ENCODE results near the gene CERS6. TPM values are rescaled to one million over a fixed set of nuclear protein-coding genes. Genes with fewer than 3 reads are reported as not detected.
"Not testable (repeated sequence)": the region's sequence is repeated elsewhere in the genome, so short reads cannot be mapped to it uniquely, and the experiment has no call there.

CERS6 gene
- total RNA-seq, 4 donors from 2014 or later: 53.7 to 78.3 (median 63.8) TPM

GRCh38 chr2:168482952-168483831, 27.1 kb downstream of the CERS6 start:
- no peak overlapping the region for H3K4me3 ChIP-seq (ENCODE audit: low read depth, poor library complexity, severe bottlenecking)
- intact Hi-C loops (cut with DNase I; ENCODE audit: low total_unique reads): no loop called here
- WGBS, 2 donors: 87% methylated on average over 9 of the region's 9 CpGs
- no peak for DNase-seq (ENCODE audit: low spot score in 2 of 2)
- TF ChIP-seq CTCF (IDR thresholded peaks at IDR 0.05) (no peak), POLR2A (IDR thresholded peaks at IDR 0.05) (no peak)

- intact Hi-C loops (cut with DNase I; ENCODE audit: low total_unique reads): no loop called here
- WGBS, 2 donors: 93 to 97% methylated on average over 3 of the region's 3 CpGs
- TF ChIP-seq POLR2A (IDR thresholded peaks at IDR 0.05) (no peak), CTCF (IDR thresholded peaks at IDR 0.05) (no peak)
- no peak for DNase-seq (ENCODE audit: low spot score in 2 of 2)
- H3K4me3 ChIP-seq (ENCODE audit: low read depth, poor library complexity, severe bottlenecking): no peak overlapping the region
Measured at GRCh38 chr2:168486477-168486876, 30.4 kb downstream of the CERS6 start.

- TF ChIP-seq POLR2A (IDR thresholded peaks at IDR 0.05) (no peak), CTCF (IDR thresholded peaks at IDR 0.05) (no peak)
- intact Hi-C loops (cut with DNase I; ENCODE audit: low total_unique reads): no loop called here
- H3K4me3 ChIP-seq (ENCODE audit: low read depth, poor library complexity, severe bottlenecking): no peak overlapping the region
- WGBS, 2 donors: 63 to 66% methylated on average over 7 of the region's 7 CpGs
- no peak for DNase-seq (ENCODE audit: low spot score in 2 of 2)
Measured at GRCh38 chr2:168490015-168490874, 34.2 kb downstream of the CERS6 start.

- 28 to 36% methylated on average over 3 of the region's 3 CpGs for WGBS, 2 donors
- DNase-seq (ENCODE audit: low spot score in 2 of 2): no peak
- TF ChIP-seq POLR2A (IDR thresholded peaks at IDR 0.05) (no peak), CTCF (IDR thresholded peaks at IDR 0.05) (no peak)
- H3K4me3 ChIP-seq (ENCODE audit: low read depth, poor library complexity, severe bottlenecking): no peak overlapping the region
- intact Hi-C loops (cut with DNase I; ENCODE audit: low total_unique reads): no loop called here
Measured at GRCh38 chr2:168490946-168491605, 35.0 kb downstream of the CERS6 start.

- WGBS, 2 donors: 86 to 89% methylated on average over 4 of the region's 4 CpGs
Measured at GRCh38 chr2:168491728-168492127, 35.7 kb downstream of the CERS6 start.

GRCh38 chr2:168493219-168493618, 37.1 kb downstream of the CERS6 start:
- intact Hi-C loops (cut with DNase I; ENCODE audit: low total_unique reads); DNase-seq (ENCODE audit: low spot score in 2 of 2); H3K4me3 ChIP-seq (ENCODE audit: low read depth, poor library complexity, severe bottlenecking): not testable (repeated sequence)
- WGBS, 2 donors: 93 to 94% methylated on average over 2 of the region's 2 CpGs

More at GRCh38 chr2:168491728-168492127, 35.7 kb downstream of the CERS6 start:
- H3K4me3 ChIP-seq (ENCODE audit: low read depth, poor library complexity, severe bottlenecking); intact Hi-C loops (cut with DNase I; ENCODE audit: low total_unique reads); DNase-seq (ENCODE audit: low spot score in 2 of 2): not testable (repeated sequence)
